Metanephros (tissue), 2 donors: ENCODE data around the gene KIAA0930. TPM values are rescaled to one million over a fixed set of nuclear protein-coding genes. Genes with fewer than 3 reads are reported as not detected.

Source experiments
- small RNA-seq: library from RNA; depleted of rRNA; stranded (forward); fragments of <200 nt; gene quantifications from one replicate; pipeline ENCODE3, GENCODE V24; 2014; ENCODE audit warnings: low replicate concordance
- total RNA-seq: library from RNA; depleted of rRNA; stranded (reverse); fragments of >200 nt; gene quantifications from one replicate; pipeline ENCODE4 v1.2.3, GENCODE V29; 2014

Gene KIAA0930
- 22.5 TPM for total RNA-seq

GRCh38 chr22:45240810-45241631 is at the start of gene KIAA0930:
KIAA0930 (minus strand) TSS chr22:45240894; CDS start chr22:45240703, 191 bp downstream.

GRCh38 chr22:45284705-45285262 is 44.1 kb upstream of the KIAA0930 start, which contains the start of gene UPK3A:
UPK3A (plus strand) TSS chr22:45284949; CDS start chr22:45285014, 65 bp downstream.

GRCh38 chr22:45163451-45164269 is 77.0 kb downstream of the KIAA0930 start, which contains the start of gene NUP50:
NUP50 (plus strand) TSS chr22:45163925; CDS start chr22:45168178, 4,253 bp downstream.

Small RNAs within 50 kb of the gene (small RNA-seq; reads per million reads assigned to genes)
- 0.14 reads per million for gene MIR1249

Other genes starting within 250 kb of the KIAA0930 start
- gene PHF21B, start 230.9 kb downstream of the KIAA0930 start, total RNA-seq, result 4.6 TPM
- 68.5 TPM for gene NUP50, start 77.0 kb downstream of the KIAA0930 start, total RNA-seq
- gene UPK3A, start 44.1 kb upstream of the KIAA0930 start, total RNA-seq, result 3.6 TPM
- gene FAM118A, start 69.0 kb upstream of the KIAA0930 start, total RNA-seq, result 35.9 TPM
- not detected for gene SMC1B, start 172.7 kb upstream of the KIAA0930 start, total RNA-seq
- 3.2 TPM for gene RIBC2, start 172.8 kb upstream of the KIAA0930 start, total RNA-seq